HEK293 (cell line): ENCODE measurements around the gene NFE2L3.
A peak's percentile ranks its signal among the peaks of the same experiment; 100 is the strongest.

Experiments used
- CTCF ChIA-PET: fragments of 350-600 bp; formaldehyde crosslinking; extraction: SDS; loops from one replicate; lab custom pipeline; 2021; ENCODE audit warnings: antibody characterized with exemption; lab: Yijun Ruan, JAX
- POLR2A ChIA-PET: fragments of 300-600 bp; formaldehyde crosslinking; extraction: SDS; loops from one replicate; lab custom pipeline; 2020; ENCODE audit warnings: antibody characterized with exemption, inconsistent platforms; lab: Yijun Ruan, JAX
- H3K27ac ChIP-seq: fragments of 200-500 bp; sonication (Bioruptor generic); 2 replicates; pipeline ENCODE4 v1.5.1; 2014; ENCODE audit warnings: low read depth, low read length, control low read depth, inconsistent platforms; ENCODE audit errors: extremely low read depth
- H3K36me3 ChIP-seq, 2 experiments: fragments of 200-500 bp in 1 of 2; sonication (Bioruptor generic) in 1 of 2; 1 replicate in 1 of 2; 2 replicates in 1 of 2; pipeline ENCODE4 v1.5.1; 2014 to 2017; ENCODE audit warnings: inconsistent platforms in 2 of 2, low read length in 2 of 2; ENCODE audit not compliant: control insufficient read depth in 2 of 2, insufficient read depth in 1 of 2
- H3K4me1 ChIP-seq: fragments of 200-500 bp; sonication (Bioruptor generic); 2 replicates; pipeline ENCODE4 v1.5.1; 2014; ENCODE audit warnings: mild to moderate bottlenecking, low read length, inconsistent platforms; ENCODE audit not compliant: control insufficient read depth, insufficient read depth
- H3K4me3 ChIP-seq: 2 replicates; pipeline ENCODE4 v1.5.1; 2011; ENCODE audit warnings: low read depth, mild to moderate bottlenecking, control low read depth, low read length, moderate library complexity
- H3K9me3 ChIP-seq: fragments of 200-500 bp; sonication (Bioruptor generic); 2 replicates; pipeline ENCODE4 v1.5.1; 2014; ENCODE audit warnings: low read depth, low read length, inconsistent platforms; ENCODE audit not compliant: control insufficient read depth, insufficient read depth
- HOXD13 ChIP-seq: sonication (generic); formaldehyde crosslinking; IDR thresholded peaks from 2 replicates; pipeline ENCODE4 v1.8.0; 2022; ENCODE audit warnings: missing genetic modification reagents, borderline replicate concordance
- PRDM10 ChIP-seq: fragments of 450-650 bp; formaldehyde crosslinking; IDR thresholded peaks from 2 replicates; pipeline ENCODE4 v1.5.1; 2016; ENCODE audit warnings: missing biosample characterization, missing genetic modification characterization
- PRDM2 ChIP-seq: fragments of 450-650 bp; formaldehyde crosslinking; IDR thresholded peaks from 2 replicates; pipeline ENCODE4 v1.5.1; 2016; ENCODE audit warnings: missing biosample characterization, missing genetic modification characterization, borderline replicate concordance
- SCRT2 ChIP-seq: fragments of 450-650 bp; formaldehyde crosslinking; IDR thresholded peaks from 2 replicates; pipeline ENCODE4 v1.5.1; 2016; ENCODE audit warnings: missing biosample characterization, missing genetic modification characterization
- ZBTB48 ChIP-seq: fragments of 450-650 bp; formaldehyde crosslinking; IDR thresholded peaks from 2 replicates; pipeline ENCODE4 v1.5.1; 2016; ENCODE audit warnings: missing biosample characterization, missing genetic modification characterization
- ZFP3 ChIP-seq: fragments of 450-650 bp; formaldehyde crosslinking; IDR thresholded peaks from 2 replicates; pipeline ENCODE4 v1.5.1; 2016; ENCODE audit warnings: low read depth, missing biosample characterization, missing genetic modification characterization
- ZNF112 ChIP-seq: fragments of 450-650 bp; formaldehyde crosslinking; IDR thresholded peaks from 2 replicates; pipeline ENCODE4 v1.5.0; 2017; ENCODE audit warnings: missing biosample characterization, missing genetic modification characterization
- ZNF146 ChIP-seq: fragments of 450-650 bp; formaldehyde crosslinking; IDR thresholded peaks from 2 replicates; pipeline ENCODE4 v1.5.1; 2016; ENCODE audit warnings: missing biosample characterization, missing genetic modification characterization
- ZNF354C ChIP-seq: fragments of 450-650 bp; formaldehyde crosslinking; IDR thresholded peaks from 2 replicates; pipeline ENCODE4 v1.5.1; 2016; ENCODE audit warnings: missing biosample characterization, missing genetic modification characterization, low read depth, borderline replicate concordance
- ZNF366 ChIP-seq: fragments of 450-650 bp; formaldehyde crosslinking; conservative IDR thresholded peaks from 2 replicates; pipeline ENCODE4 v1.5.1; 2016; ENCODE audit warnings: missing biosample characterization, missing genetic modification characterization
- ZNF449 ChIP-seq: fragments of 450-650 bp; formaldehyde crosslinking; IDR thresholded peaks from 2 replicates; pipeline ENCODE4 v1.5.1; 2017; ENCODE audit warnings: missing biosample characterization, mild to moderate bottlenecking, missing genetic modification characterization, moderate library complexity
- ZNF530 ChIP-seq: fragments of 450-650 bp; formaldehyde crosslinking; IDR thresholded peaks from 2 replicates; pipeline ENCODE4 v1.5.1; 2016; ENCODE audit warnings: low read depth, missing biosample characterization, missing genetic modification characterization
- ZNF571 ChIP-seq: fragments of 450-650 bp; formaldehyde crosslinking; IDR thresholded peaks from 2 replicates; pipeline ENCODE4 v1.5.0; 2017; ENCODE audit warnings: missing biosample characterization, missing genetic modification characterization
- ZNF610 ChIP-seq: fragments of 450-650 bp; formaldehyde crosslinking; IDR thresholded peaks from 2 replicates; pipeline ENCODE4 v1.5.1; 2016; ENCODE audit warnings: missing biosample characterization, missing genetic modification characterization, borderline replicate concordance
- ZNF639 ChIP-seq: fragments of 450-650 bp; formaldehyde crosslinking; IDR thresholded peaks from 2 replicates; pipeline ENCODE4 v1.5.1; 2016; ENCODE audit warnings: missing biosample characterization, missing genetic modification characterization

The NFE2L3 gene

GRCh38 chr7:26188206-26188956 lies 36.4 kb downstream of the NFE2L3 start:
- H3K27ac ChIP-seq, result 0 out of 2 replicates have a peak overlapping the region, but pooled peaks have one; percentile 0
- no peaks in the 10 kb centered on the region for H3K9me3 ChIP-seq
- H3K4me1 ChIP-seq, result peaks cover 5% of the 10 kb centered on the region
- ChIA-PET CTCF (interaction anchor here (1.1 to 1.7 kb wide), 3 partner anchors 10 to 128 kb away, joined by 3 to 13 read pairs (median 10); no protein-coding TSS in a partner anchor), POLR2A (interaction anchor here (0.7 to 3.7 kb wide), 8 partner anchors 11 to 97 kb away, joined by 3 to 56 read pairs (median 4); partner anchors contain the start of genes CBX3, HNRNPA2B1 and NFE2L3)
- H3K4me3 ChIP-seq, result no peak overlapping the region
- TF ChIP-seq SCRT2 (tag by site-specific recombination) (peak; percentile 75), ZBTB48 (0 out of 2 replicates have a peak, but pooled peaks have one; percentile 24), ZNF530 (tag by site-specific recombination) (no peak)
- peaks cover 45 to 57% of the 10 kb centered on the region in 2 experiments for H3K36me3 ChIP-seq

GRCh38 chr7:26188957-26189541 lies 37.1 kb downstream of the NFE2L3 start:
- ChIA-PET POLR2A (interaction anchor here (0.7 to 3.7 kb wide), 4 partner anchors 10 to 97 kb away, joined by 4 to 56 read pairs (median 4); partner anchors contain the start of genes CBX3, HNRNPA2B1 and NFE2L3), CTCF (interaction anchor here (0.6 to 1.7 kb wide), 5 partner anchors 9 to 254 kb away, joined by 3 to 13 read pairs (median 4); no protein-coding TSS in a partner anchor)
- Histone ChIP-seq H3K27ac (0 out of 2 replicates have a peak overlapping the region, but pooled peaks have one; percentile 0), H3K4me1 (peaks cover 7% of the 10 kb centered on the region), H3K36me3 (peaks cover 52 to 63% of the 10 kb centered on the region in 2 experiments), H3K9me3 (no peaks in the 10 kb centered on the region), H3K4me3 (no peak overlapping the region)
- no peak for TF ChIP-seq ZNF112 (tag by site-specific recombination)
- no peak for TF ChIP-seq ZNF571 (tag by site-specific recombination)
- TF ChIP-seq PRDM10 (tag by site-specific recombination), result peak; percentile 6; the same call in 1 of the 2 replicates
- no peak for TF ChIP-seq ZNF366 (tag by site-specific recombination)
- no peak for TF ChIP-seq ZNF354C (tag by site-specific recombination)
- no peak for TF ChIP-seq ZNF639 (tag by site-specific recombination)
- TF ChIP-seq ZNF449 (tag by site-specific recombination), result no peak
- TF ChIP-seq ZFP3, result no peak

- CTCF ChIA-PET, result interaction anchor here (0.6 to 1.7 kb wide), 3 partner anchors 8 to 255 kb away, joined by 3 to 10 read pairs (median 4); no protein-coding TSS in a partner anchor
- no peak overlapping the region; the same call in 1 of the 2 replicates for H3K27ac ChIP-seq
- POLR2A ChIA-PET, result interaction anchor here (3.7 kb wide), 1 partner anchor 9 kb away, joined by 56 read pairs; the partner anchor contains the start of genes CBX3 and HNRNPA2B1
- peaks cover 58 to 70% of the 10 kb centered on the region in 2 experiments for H3K36me3 ChIP-seq
- H3K9me3 ChIP-seq, result no peaks in the 10 kb centered on the region
- no peak overlapping the region for H3K4me3 ChIP-seq
- peaks cover 7% of the 10 kb centered on the region for H3K4me1 ChIP-seq
- no peak for TF ChIP-seq ZNF610 (tag by site-specific recombination)
- TF ChIP-seq PRDM2, result no peak
- TF ChIP-seq ZNF146 (tag by site-specific recombination), result no peak
- TF ChIP-seq ZFP3, result no peak
- TF ChIP-seq HOXD13 (CRISPR knock-in tag), result no peak
Measured at GRCh38 chr7:26189697-26190096, 37.7 kb downstream of the NFE2L3 start.
